K562 (cell line): ENCODE data around the gene INHBE.

ENCODE experiments used
- FOXK1 ChIP-seq: sonication (generic); formaldehyde crosslinking; IDR thresholded peaks from 2 replicates; pipeline ENCODE4 v1.8.0; 2022; ENCODE audit warnings: missing genetic modification reagents, mild to moderate bottlenecking, borderline replicate concordance
- FOXM1 ChIP-seq, 2 experiments: fragments of 450-650 bp in 1 of 2; sonication (generic) in 1 of 2; formaldehyde crosslinking in 1 of 2; IDR thresholded peaks; 2 replicates each; pipeline versions ENCODE4 v1.6.1 to v1.9.0; 2017 to 2022; ENCODE audit warnings: low read depth in 2 of 2, mild to moderate bottlenecking in 2 of 2, missing genetic modification reagents in 1 of 2, moderate library complexity in 1 of 2
- HNRNPL ChIP-seq: fragments of 200-400 bp; formaldehyde crosslinking; IDR thresholded peaks from 2 replicates; pipeline ENCODE4 v1.6.1; 2017; ENCODE audit warnings: low read depth, mild to moderate bottlenecking, low read length
- MAZ ChIP-seq, 2 experiments: fragments of 450-650 bp in 1 of 2; sonication (generic) in 1 of 2; formaldehyde crosslinking; IDR thresholded peaks in 1 of 2; conservative IDR thresholded peaks in 1 of 2; 2 replicates each; pipeline versions ENCODE4 v1.4.0 to v1.5.0; 2020; ENCODE audit warnings: mild to moderate bottlenecking in 1 of 2, missing genetic modification reagents in 1 of 2
- POLR2AphosphoS5 ChIP-seq: IDR thresholded peaks from 2 replicates; pipeline ENCODE4 v1.6.1; 2011; ENCODE audit warnings: mild to moderate bottlenecking, low read depth, low read length, moderate library complexity; ENCODE audit not compliant: control insufficient read depth, insufficient read depth
- TEAD2 ChIP-seq: fragments of 450-650 bp; IDR thresholded peaks from 2 replicates; pipeline ENCODE4 v1.6.1; 2016; ENCODE audit warnings: missing genetic modification characterization, control low read depth, missing compliant biosample characterization
- YY1 ChIP-seq, 3 experiments: IDR thresholded peaks; 2 replicates each; pipeline ENCODE4 v1.6.1; 2011; ENCODE audit warnings: low read length in 2 of 3, mild to moderate bottlenecking in 2 of 3, moderate library complexity in 2 of 3, borderline replicate concordance in 1 of 3, control low read depth in 1 of 3, low read depth in 1 of 3; ENCODE audit not compliant: insufficient read depth in 3 of 3, insufficient replicate concordance in 2 of 3, control insufficient read depth in 1 of 3, insufficient read length in 1 of 3; ENCODE audit errors: extremely low read depth in 1 of 3
- ZNF324 ChIP-seq: fragments of 250-450 bp; sonication (Bioruptor Pico); IDR thresholded peaks from 2 replicates; pipeline ENCODE4 v1.4.0; 2020; ENCODE audit warnings: mild to moderate bottlenecking
- TF ChIP-seq, protein P1 (sequence below), 2 experiments: fragments of 450-650 bp in 1 of 2; sonication (generic) in 1 of 2; formaldehyde crosslinking in 1 of 2; IDR thresholded peaks in 1 of 2; conservative IDR thresholded peaks in 1 of 2; 2 replicates each; pipeline versions ENCODE4 v1.6.1 to v1.8.1; 2016 to 2023; ENCODE audit warnings: mild to moderate bottlenecking in 2 of 2, moderate library complexity in 2 of 2, inconsistent platforms in 1 of 2, missing genetic modification reagents in 1 of 2
- TF ChIP-seq, protein P2 (sequence below), 2 experiments: fragments of 450-650 bp; formaldehyde crosslinking in 1 of 2; IDR thresholded peaks; 2 replicates each; pipeline versions ENCODE4 v1.4.0 to v1.6.1; 2014 to 2020; ENCODE audit warnings: mild to moderate bottlenecking in 2 of 2, borderline replicate concordance in 1 of 2, low read depth in 1 of 2
- TF ChIP-seq, protein P3 (sequence below): sonication (generic); formaldehyde crosslinking; IDR thresholded peaks from 2 replicates; pipeline ENCODE4 v1.8.1; 2022; ENCODE audit warnings: missing genetic modification reagents
- TF ChIP-seq, protein P4 (sequence below): fragments of 450-650 bp; IDR thresholded peaks from 2 replicates; pipeline ENCODE4 v1.6.1; 2016; ENCODE audit warnings: borderline replicate concordance

DNA sequence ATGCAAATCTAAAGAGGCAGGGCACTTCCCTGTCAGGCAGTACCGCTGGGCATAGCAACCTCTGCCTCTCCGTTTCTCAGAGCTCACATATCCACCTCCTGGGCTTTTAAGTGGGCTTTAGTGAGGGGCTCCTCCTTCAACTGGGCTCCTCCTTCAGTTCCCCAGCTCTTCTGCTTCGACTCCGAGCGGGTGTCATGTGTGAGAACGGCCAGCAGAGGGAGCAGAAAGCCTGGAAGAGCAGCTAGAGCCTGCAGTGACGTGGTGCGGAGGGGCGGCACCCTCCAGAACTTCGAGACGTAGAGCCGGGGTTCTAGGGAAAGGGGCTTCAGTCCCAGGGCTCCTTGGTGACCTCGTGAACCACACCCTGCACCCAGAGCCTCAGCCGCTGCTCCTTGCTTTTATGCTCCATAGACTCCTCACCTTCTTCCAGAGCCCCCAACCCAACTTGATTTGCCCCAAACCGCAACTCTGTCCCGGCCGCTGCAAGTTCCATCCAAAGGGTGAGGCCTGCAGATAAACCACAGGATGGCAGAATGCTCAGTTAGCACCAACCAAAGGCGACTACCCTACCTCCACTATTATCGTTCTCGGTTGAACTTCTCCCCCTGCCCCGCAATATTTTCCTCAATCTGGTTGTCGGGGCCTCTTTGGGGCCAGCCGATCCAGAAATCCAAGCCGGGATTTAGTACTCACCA lies 4.1 kb downstream of the INHBE start:
- TF ChIP-seq MAZ (CRISPR knock-in tag; conservative IDR thresholded peaks at IDR 0.05 in 1 of 2, IDR thresholded peaks at IDR 0.05 in 1 of 2) (peak; percentile 48 to 60; a peak in 3 of 4 replicates), ZNF324 (no peak), FOXM1 (IDR thresholded peaks at IDR 0.05; ENCODE audit: low read depth) (peak; percentile 79), FOXM1 (CRISPR knock-in tag; IDR thresholded peaks at IDR 0.05; ENCODE audit: low read depth) (no peak), FOXK1 (CRISPR knock-in tag) (no peak), HNRNPL (no peak), POLR2AphosphoS5 (no peak), YY1 (IDR thresholded peaks at IDR 0.05; ENCODE audit: borderline replicate concordance in 1 of 3, control insufficient read depth in 1 of 3, extremely low read depth in 1 of 3, insufficient read depth in 3 of 3, insufficient read length in 1 of 3, insufficient replicate concordance in 2 of 3, low read depth in 1 of 3, low read length in 2 of 3) (no peak), TEAD2 (tag) (no peak)
- TF ChIP-seq, protein P1, sequence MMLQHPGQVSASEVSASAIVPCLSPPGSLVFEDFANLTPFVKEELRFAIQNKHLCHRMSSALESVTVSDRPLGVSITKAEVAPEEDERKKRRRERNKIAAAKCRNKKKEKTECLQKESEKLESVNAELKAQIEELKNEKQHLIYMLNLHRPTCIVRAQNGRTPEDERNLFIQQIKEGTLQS (IDR thresholded peaks at IDR 0.05) = no peak
- TF ChIP-seq, protein P1 (CRISPR knock-in tag; conservative IDR thresholded peaks at IDR 0.05) = peak; percentile 50; the same call in 1 of the 2 replicates
- TF ChIP-seq, protein P2, sequence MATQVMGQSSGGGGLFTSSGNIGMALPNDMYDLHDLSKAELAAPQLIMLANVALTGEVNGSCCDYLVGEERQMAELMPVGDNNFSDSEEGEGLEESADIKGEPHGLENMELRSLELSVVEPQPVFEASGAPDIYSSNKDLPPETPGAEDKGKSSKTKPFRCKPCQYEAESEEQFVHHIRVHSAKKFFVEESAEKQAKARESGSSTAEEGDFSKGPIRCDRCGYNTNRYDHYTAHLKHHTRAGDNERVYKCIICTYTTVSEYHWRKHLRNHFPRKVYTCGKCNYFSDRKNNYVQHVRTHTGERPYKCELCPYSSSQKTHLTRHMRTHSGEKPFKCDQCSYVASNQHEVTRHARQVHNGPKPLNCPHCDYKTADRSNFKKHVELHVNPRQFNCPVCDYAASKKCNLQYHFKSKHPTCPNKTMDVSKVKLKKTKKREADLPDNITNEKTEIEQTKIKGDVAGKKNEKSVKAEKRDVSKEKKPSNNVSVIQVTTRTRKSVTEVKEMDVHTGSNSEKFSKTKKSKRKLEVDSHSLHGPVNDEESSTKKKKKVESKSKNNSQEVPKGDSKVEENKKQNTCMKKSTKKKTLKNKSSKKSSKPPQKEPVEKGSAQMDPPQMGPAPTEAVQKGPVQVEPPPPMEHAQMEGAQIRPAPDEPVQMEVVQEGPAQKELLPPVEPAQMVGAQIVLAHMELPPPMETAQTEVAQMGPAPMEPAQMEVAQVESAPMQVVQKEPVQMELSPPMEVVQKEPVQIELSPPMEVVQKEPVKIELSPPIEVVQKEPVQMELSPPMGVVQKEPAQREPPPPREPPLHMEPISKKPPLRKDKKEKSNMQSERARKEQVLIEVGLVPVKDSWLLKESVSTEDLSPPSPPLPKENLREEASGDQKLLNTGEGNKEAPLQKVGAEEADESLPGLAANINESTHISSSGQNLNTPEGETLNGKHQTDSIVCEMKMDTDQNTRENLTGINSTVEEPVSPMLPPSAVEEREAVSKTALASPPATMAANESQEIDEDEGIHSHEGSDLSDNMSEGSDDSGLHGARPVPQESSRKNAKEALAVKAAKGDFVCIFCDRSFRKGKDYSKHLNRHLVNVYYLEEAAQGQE (IDR thresholded peaks at IDR 0.05; ENCODE audit: borderline replicate concordance) = peak; percentile 67; the same call in 1 of the 2 replicates
- TF ChIP-seq, protein P2 (CRISPR knock-in tag; IDR thresholded peaks at IDR 0.05; ENCODE audit: low read depth) = 0 out of 2 replicates have a peak, but pooled peaks have one; percentile 17
- TF ChIP-seq, protein P3, sequence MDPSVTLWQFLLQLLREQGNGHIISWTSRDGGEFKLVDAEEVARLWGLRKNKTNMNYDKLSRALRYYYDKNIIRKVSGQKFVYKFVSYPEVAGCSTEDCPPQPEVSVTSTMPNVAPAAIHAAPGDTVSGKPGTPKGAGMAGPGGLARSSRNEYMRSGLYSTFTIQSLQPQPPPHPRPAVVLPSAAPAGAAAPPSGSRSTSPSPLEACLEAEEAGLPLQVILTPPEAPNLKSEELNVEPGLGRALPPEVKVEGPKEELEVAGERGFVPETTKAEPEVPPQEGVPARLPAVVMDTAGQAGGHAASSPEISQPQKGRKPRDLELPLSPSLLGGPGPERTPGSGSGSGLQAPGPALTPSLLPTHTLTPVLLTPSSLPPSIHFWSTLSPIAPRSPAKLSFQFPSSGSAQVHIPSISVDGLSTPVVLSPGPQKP (CRISPR knock-in tag) = no peak
- TF ChIP-seq, protein P4, sequence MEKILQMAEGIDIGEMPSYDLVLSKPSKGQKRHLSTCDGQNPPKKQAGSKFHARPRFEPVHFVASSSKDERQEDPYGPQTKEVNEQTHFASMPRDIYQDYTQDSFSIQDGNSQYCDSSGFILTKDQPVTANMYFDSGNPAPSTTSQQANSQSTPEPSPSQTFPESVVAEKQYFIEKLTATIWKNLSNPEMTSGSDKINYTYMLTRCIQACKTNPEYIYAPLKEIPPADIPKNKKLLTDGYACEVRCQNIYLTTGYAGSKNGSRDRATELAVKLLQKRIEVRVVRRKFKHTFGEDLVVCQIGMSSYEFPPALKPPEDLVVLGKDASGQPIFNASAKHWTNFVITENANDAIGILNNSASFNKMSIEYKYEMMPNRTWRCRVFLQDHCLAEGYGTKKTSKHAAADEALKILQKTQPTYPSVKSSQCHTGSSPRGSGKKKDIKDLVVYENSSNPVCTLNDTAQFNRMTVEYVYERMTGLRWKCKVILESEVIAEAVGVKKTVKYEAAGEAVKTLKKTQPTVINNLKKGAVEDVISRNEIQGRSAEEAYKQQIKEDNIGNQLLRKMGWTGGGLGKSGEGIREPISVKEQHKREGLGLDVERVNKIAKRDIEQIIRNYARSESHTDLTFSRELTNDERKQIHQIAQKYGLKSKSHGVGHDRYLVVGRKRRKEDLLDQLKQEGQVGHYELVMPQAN = 0 out of 2 replicates have a peak, but pooled peaks have one; percentile 40
